T-helper 1 cell treated with Interleukin-12 subunit alpha and Interleukin-12 subunit beta and Interleukin-4 antibody, amounts not matched to agents 30 μg/mL and 1 μg/mL, for 36 hours (primary cell): Measurements from ENCODE around the gene TNFRSF19.

ENCODE experiments used
- H3K27ac Mint-ChIP-seq: one replicate; pipeline ENCODE4 v1.8.0; 2021; ENCODE audit warnings: mild to moderate bottlenecking, mixed read lengths
- H3K27me3 Mint-ChIP-seq: one replicate; pipeline ENCODE4 v1.8.0; 2021; ENCODE audit warnings: low read depth, mixed read lengths
- H3K36me3 Mint-ChIP-seq: one replicate; pipeline ENCODE4 v1.8.0; 2021; ENCODE audit warnings: low read depth, mixed read lengths
- H3K4me1 Mint-ChIP-seq: one replicate; pipeline ENCODE4 v1.8.0; 2021; ENCODE audit warnings: low read depth, mixed read lengths
- H3K4me3 Mint-ChIP-seq: one replicate; pipeline ENCODE4 v1.8.0; 2021; ENCODE audit warnings: mild to moderate bottlenecking, moderate library complexity, mixed read lengths
- H3K9me3 Mint-ChIP-seq: one replicate; pipeline ENCODE4 v1.8.0; 2021; ENCODE audit warnings: mixed read lengths

TNFRSF19 gene

DNA sequence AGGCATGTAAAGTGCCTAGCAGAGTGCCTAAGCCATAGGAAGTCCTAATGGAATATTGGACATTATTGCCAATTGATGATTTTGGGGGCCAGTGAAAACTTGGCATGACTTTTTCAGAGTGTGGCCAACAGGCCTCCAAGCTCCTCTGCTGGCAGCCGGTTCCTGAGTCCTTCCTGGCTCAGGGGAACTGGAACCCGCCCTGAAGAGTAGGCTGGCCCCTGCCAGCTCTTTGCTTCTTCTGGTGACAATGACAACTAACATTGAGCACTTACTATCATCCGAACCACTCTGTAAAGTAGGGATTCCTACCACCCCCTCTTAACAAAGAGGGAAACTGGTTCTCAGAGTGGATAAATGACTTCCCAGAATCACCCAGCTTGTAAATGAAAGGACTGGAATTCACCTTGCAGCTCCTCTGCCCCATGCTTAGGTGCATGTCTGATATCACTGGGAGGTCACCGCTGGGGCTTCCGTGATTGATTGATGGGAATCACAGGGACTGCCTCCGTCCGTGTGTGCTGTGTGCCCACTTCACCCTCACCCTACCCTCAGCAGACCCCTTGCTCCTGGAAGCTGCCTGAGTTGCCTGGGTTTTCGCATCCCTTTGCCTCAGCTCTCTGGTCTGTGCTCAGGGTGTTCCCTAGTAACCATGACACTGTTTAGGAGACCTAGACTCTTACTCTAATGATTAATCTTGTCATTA, 50.6 kb downstream of the TNFRSF19 start:
- H3K36me3 Mint-ChIP-seq, result no peaks in the 10 kb centered on the region
- H3K9me3 Mint-ChIP-seq, result no peaks in the 10 kb centered on the region
- no peak overlapping the region for H3K4me3 Mint-ChIP-seq
- H3K27ac Mint-ChIP-seq, result no peak overlapping the region
- H3K4me1 Mint-ChIP-seq, result no peaks in the 10 kb centered on the region
- peaks cover 16% of the 10 kb centered on the region for H3K27me3 Mint-ChIP-seq

DNA sequence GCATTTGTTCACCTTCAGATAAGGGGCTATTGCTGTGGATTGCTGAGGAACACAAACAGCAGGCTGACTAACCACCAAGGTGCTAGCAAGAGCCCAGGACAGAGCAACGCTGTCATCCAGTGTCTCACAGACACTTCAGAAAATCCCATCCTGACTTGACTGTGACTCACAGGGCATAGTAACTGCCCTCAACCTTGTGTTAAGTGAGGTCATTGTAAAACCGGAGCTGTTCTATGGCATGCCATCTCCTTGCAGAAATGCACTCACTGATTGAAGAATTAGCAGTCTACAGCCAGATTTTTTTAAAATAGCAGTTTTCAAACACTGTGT, 51.1 kb downstream of the TNFRSF19 start:
- Mint-ChIP-seq H3K36me3 (no peaks in the 10 kb centered on the region), H3K27me3 (peaks cover 16% of the 10 kb centered on the region), H3K4me1 (no peaks in the 10 kb centered on the region), H3K9me3 (no peaks in the 10 kb centered on the region), H3K27ac (no peak overlapping the region), H3K4me3 (no peak overlapping the region)

DNA sequence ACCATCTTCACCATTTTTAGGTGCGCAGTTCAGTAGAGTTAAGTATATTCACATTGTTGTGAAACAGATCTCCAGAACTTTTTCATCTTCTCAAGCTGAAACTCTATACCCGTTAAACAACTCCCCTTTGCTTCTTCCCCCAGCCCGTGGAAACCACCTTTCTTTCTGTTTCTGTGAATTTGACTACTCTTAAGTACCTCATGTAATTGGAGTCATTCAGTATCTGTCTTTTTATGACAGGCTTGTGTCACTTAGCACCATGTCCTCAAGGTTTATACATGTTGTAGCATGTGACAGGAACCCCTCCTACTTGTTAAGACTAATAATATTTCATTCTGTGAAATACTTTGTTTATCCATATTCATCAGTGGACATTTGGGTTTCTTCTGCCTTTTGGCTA, 52.8 kb downstream of the TNFRSF19 start:
- Mint-ChIP-seq H3K27ac (no peak overlapping the region), H3K4me3 (no peak overlapping the region), H3K27me3 (peaks cover 12% of the 10 kb centered on the region), H3K36me3 (no peaks in the 10 kb centered on the region), H3K4me1 (no peaks in the 10 kb centered on the region), H3K9me3 (no peaks in the 10 kb centered on the region)

DNA sequence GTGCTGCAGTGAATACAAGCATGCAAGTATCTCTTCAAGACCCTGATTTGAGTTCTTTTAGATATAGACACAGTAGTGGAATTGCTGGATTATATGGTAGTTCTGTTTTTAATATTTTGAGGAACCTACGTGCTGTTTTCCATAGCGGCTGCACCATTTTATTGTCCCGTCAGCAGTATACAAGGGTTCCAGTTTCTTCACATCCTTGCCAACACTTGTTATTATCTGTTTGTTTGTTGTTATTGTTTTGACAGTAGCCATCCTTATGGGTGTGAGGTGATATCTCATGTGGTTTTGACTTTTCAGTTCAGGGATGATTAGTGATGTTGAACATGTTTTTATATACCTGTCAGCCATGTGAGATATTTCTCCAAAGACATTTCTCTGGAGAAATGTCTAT, 53.2 kb downstream of the TNFRSF19 start:
- Mint-ChIP-seq H3K4me3 (no peak overlapping the region), H3K27ac (no peak overlapping the region)

DNA sequence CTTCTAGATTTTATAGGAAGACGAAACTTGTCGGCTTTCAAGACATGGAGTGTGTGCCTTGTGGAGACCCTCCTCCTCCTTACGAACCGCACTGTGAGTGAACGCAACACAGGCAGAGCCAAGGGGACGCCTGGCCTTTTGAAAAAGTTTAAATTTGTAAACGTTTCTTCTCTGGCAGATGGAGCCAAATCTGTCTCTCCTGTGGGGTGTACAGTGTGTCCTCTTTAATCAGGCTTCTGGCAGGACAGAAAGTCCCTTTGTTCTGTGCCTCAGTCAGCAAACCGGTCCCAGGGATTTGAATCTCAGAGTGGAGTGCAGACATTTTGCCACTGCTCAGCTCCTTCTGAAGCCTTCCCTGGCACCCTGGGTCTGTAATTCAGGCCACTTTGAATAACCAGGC, 56.5 kb downstream of the TNFRSF19 start:
- H3K27ac Mint-ChIP-seq, result no peak overlapping the region
- H3K4me3 Mint-ChIP-seq, result no peak overlapping the region
- H3K36me3 Mint-ChIP-seq, result no peaks in the 10 kb centered on the region
- H3K9me3 Mint-ChIP-seq, result no peaks in the 10 kb centered on the region
- no peaks in the 10 kb centered on the region for H3K4me1 Mint-ChIP-seq
- peaks cover 12% of the 10 kb centered on the region for H3K27me3 Mint-ChIP-seq

More for the DNA sequence above, 53.2 kb downstream of the TNFRSF19 start:
- H3K9me3 Mint-ChIP-seq, result no peaks in the 10 kb centered on the region
- no peaks in the 10 kb centered on the region for H3K4me1 Mint-ChIP-seq
- no peaks in the 10 kb centered on the region for H3K36me3 Mint-ChIP-seq
- H3K27me3 Mint-ChIP-seq, result peaks cover 8% of the 10 kb centered on the region

DNA sequence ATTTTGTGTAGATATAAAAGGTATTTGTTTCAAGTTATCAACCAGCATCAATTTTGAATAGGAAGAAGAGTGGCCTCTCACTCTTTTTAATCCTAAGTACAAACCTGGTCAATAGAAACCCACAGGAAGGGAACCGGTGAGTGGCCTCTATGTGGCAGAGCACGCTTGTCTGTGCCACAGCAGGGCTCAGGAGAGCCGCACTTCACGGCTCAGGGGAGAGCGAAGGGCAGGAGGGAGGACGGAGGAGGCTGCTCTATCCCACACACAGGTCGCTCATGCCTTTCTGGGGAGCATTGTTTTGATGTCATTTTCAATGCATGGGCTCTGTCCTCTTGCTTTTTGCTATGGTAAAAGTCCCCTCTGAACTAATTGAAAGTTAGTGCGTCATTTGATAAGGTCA, 57.2 kb downstream of the TNFRSF19 start:
- no peak overlapping the region for H3K4me3 Mint-ChIP-seq
- H3K4me1 Mint-ChIP-seq, result no peaks in the 10 kb centered on the region
- H3K36me3 Mint-ChIP-seq, result no peaks in the 10 kb centered on the region
- H3K9me3 Mint-ChIP-seq, result no peaks in the 10 kb centered on the region
- no peak overlapping the region for H3K27ac Mint-ChIP-seq
- H3K27me3 Mint-ChIP-seq, result peaks cover 12% of the 10 kb centered on the region

DNA sequence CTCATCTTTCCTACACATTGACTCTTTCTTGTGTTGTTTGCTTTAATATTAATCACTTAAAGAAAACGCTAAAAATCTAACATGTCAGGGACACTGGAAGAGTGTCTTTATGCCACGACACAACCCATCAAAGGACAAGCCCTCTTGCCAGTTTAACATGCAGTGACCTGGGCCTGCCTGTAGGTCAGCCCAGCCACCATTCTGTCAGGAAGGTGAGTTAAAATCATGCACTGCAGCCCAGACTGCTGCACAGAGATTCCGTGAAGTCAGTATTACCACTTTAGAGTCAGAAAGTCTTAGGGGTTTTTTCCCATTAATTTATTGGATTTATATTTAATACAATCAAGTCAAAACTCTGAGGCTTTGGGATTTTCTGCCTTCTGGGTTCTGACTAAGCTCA, 58.0 kb downstream of the TNFRSF19 start:
- no peaks in the 10 kb centered on the region for H3K4me1 Mint-ChIP-seq
- no peaks in the 10 kb centered on the region for H3K9me3 Mint-ChIP-seq
- H3K36me3 Mint-ChIP-seq, result no peaks in the 10 kb centered on the region
- no peak overlapping the region for H3K4me3 Mint-ChIP-seq
- H3K27ac Mint-ChIP-seq, result no peak overlapping the region
- peaks cover 8% of the 10 kb centered on the region for H3K27me3 Mint-ChIP-seq

DNA sequence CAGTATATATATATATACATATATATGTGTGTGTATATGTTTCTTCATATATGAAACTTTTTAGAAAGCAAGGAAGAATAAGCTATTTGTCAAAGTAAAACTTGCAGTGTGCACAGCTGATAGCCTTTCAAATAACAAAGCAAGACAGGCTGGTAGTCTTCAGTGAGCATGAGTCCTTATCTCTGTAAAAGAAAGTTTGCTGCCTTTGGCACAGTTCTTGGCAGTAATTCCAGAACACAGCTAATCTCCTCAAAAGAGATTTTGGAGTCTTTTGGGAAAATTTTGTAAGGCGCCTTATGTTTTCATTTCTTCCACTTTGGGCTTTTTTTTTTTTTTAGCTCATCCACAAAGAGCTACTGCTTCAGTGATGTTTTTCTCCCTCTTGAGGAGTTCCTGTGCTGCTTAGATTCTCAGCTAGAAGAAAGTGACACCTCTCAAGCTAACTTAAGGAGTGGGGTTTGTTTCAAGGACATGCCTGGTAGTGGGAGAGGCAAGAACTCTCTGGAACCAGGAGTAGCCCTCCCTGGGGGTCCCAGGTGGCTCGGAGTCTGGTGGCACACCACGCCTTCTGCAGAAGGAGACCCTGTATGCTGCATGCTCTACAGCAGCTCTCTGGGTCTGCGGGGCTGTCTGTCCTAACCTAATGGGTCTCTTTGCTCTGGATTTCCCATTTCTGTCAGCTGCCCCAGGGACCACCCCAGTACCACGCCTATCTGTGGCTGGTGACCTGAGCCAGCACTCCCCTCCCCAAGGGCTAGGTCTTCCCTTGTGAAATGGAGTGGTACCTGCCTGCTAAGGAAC, 58.8 kb downstream of the TNFRSF19 start:
- no peak overlapping the region for H3K4me3 Mint-ChIP-seq
- H3K4me1 Mint-ChIP-seq, result no peaks in the 10 kb centered on the region
- peaks cover 6% of the 10 kb centered on the region for H3K27me3 Mint-ChIP-seq
- H3K27ac Mint-ChIP-seq, result no peak overlapping the region
- H3K9me3 Mint-ChIP-seq, result no peaks in the 10 kb centered on the region
- H3K36me3 Mint-ChIP-seq, result no peaks in the 10 kb centered on the region

DNA sequence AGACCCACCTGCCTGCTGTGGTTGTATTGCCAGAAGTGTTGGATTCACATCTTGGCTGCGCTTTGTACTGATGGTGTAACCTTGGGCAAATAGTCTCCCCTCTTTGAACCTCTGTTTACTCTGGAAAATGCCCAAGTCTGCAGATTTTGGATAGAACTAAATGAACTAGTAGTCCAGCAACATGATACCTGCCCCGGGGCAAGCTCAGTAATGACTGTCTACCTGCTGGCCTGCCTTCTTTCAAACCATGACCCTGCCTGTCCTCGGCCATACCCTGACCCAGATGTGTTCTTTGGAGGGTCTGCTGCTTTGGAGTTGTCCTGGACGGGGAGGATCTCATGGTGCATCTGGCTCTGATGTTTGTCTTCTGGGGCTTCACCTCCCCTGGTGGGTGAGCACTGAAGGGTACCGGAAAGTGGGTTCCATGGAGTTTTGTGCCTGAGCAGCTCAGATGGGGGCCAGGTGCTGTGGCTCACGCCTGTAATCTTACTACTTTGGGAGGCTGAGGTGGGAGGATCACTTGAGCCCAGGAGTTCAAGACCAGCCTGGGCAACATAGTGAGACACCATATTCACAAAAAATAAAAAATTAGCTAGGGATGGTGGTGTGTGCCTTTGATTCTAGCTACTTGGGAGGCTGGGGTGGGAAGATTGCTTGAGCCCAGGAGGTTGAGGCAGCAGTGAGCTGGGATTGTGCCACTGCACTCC, 59.5 kb downstream of the TNFRSF19 start:
- Mint-ChIP-seq H3K27ac (no peak overlapping the region), H3K36me3 (no peaks in the 10 kb centered on the region), H3K4me3 (no peak overlapping the region), H3K27me3 (peaks cover 3% of the 10 kb centered on the region), H3K4me1 (no peaks in the 10 kb centered on the region), H3K9me3 (no peaks in the 10 kb centered on the region)

DNA sequence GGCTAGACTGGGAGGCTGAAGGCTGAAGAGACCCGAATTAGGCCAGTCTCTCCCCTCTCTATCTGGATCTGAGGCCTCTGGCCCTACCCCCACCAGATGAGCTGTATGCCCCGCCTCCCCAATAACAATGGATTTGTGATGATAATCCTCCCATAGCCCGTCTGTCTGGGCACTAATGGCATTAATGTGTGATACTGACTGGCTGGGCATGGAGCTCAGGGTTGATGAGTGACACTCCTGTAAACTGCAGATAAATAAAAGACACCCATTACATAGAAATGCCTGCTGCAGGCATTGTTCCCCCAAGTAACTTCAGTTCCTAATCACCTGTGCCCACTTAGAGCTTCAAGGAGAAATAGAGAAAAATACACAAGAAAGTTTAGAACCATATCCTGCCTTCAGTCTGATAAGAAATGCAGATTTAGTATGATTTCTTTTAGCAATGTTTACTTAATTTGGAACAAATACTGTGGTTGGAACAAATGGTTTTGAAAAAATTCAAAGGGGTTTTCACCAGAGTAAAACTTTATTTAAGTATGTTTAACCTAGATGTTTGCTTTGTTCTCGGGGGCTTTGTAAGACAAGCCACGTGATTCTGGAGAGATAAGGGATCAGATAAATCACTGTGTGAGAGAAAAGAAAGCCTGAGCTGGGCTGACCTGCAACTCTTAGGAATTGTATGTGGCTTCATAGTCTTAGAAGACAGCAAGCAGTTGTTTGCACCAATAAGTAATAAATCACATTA, 60.3 kb downstream of the TNFRSF19 start:
- Mint-ChIP-seq H3K4me1 (no peaks in the 10 kb centered on the region), H3K9me3 (no peaks in the 10 kb centered on the region), H3K36me3 (no peaks in the 10 kb centered on the region), H3K27ac (no peak overlapping the region), H3K27me3 (peaks cover 3% of the 10 kb centered on the region), H3K4me3 (no peak overlapping the region)

DNA sequence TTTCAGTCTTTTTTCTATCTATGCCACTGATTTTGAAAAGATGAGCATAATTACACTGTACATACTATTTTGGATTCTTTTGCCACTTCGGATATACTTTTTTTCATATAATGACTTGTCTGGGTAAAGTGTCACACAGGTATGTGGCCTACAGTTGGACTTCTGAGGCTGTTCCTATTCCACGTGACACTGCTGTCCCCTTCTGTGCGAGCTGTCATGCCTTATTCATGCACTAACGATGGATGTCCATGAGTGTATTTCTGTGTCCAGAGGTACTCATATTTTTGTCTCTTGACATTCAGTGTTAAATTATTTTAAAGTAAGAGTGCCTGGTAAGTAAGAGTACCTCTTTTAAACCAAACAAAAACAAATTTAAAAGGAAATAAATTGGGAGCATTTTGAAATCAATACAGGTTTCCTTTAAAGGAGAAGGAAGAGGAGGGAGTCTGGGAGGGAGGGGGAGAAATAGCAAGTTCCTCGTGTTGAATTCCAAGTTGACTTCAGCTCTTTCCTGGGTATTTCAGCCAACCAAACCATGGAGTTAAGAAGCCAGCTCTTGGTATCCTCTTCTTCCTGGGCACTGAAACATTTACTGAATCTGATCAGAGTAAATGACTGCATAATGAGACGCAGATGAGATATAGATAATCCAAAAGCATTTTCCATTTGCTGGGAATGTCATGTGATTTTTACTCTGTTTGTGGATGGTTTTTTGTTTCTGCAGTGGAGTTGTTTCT, 61.3 kb downstream of the TNFRSF19 start:
- Mint-ChIP-seq H3K4me3 (no peak overlapping the region), H3K4me1 (no peaks in the 10 kb centered on the region), H3K9me3 (no peaks in the 10 kb centered on the region), H3K27me3 (peaks cover 3% of the 10 kb centered on the region), H3K36me3 (no peaks in the 10 kb centered on the region), H3K27ac (no peak overlapping the region)

DNA sequence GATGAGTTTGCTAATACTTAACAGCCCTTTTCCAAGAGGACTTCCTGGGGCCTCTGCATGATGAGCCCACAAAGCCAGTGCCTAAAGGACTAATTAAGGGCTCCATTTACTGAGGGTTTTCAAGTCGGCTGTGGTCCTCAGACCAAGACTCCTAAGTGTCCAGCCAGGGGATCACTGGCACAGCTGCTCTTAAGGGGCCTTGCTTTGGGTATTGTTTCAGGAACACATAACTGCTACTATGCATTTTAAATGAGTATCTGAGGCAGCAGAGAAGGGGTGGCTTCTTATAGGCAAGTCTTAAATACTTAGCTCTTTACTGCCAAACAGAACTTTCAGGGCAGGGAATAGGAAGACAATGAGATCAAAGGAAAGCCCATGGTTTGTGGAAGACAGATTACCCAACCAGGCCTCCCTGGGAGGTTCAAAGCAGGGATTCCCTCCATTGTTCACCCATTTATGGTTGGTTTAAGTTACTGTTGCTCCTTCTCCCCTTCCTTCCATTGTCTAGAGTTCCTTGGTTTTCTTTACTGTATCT, 61.9 kb downstream of the TNFRSF19 start:
- H3K27ac Mint-ChIP-seq, result no peak overlapping the region
- H3K36me3 Mint-ChIP-seq, result no peaks in the 10 kb centered on the region
- no peak overlapping the region for H3K4me3 Mint-ChIP-seq
- H3K4me1 Mint-ChIP-seq, result no peaks in the 10 kb centered on the region
- no peaks in the 10 kb centered on the region for H3K9me3 Mint-ChIP-seq
- H3K27me3 Mint-ChIP-seq, result peaks cover 3% of the 10 kb centered on the region

DNA sequence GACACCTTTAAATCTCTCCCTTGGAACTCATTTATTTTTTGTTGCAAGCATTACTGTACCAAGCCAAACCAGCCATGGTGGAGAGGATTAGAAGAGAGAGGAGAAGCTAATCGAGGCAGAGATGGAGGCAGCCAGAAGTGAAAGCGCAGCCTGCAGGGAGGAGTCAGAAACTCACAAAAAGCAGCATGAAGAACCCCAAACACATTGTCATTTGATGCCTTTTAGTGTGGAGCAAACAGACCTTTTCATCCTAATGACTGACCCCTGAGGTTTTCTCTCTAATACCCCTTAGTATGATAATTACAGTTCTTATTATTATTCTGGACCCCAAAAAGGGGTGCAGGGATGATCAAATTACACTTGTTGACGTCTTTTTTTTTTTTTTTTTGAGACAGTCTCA, 62.5 kb downstream of the TNFRSF19 start:
- H3K4me3 Mint-ChIP-seq, result no peak overlapping the region
- no peaks in the 10 kb centered on the region for H3K36me3 Mint-ChIP-seq
- H3K27ac Mint-ChIP-seq, result no peak overlapping the region

DNA sequence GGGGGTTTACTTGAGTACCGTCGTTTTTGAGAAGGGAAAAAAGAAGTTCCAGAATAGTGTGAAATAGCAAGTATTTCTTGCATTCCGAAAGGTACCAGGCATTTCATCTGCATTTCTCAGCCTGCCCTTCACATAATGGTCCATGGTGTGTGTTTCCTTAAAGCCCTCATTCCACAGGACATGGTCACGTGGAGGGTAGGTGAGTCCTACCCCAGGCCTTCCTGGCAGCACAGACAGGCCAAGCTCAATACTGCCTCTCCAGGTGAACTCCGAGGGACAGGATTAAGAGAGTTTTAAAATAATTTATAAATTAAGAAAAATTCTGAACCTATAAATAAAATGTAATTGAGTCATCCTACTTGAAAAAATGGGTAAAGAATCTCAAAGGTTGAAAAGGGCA, 64.7 kb downstream of the TNFRSF19 start:
- H3K27ac Mint-ChIP-seq, result no peak overlapping the region
- no peaks in the 10 kb centered on the region for H3K9me3 Mint-ChIP-seq
- no peaks in the 10 kb centered on the region for H3K4me1 Mint-ChIP-seq
- no peak overlapping the region for H3K4me3 Mint-ChIP-seq
- H3K27me3 Mint-ChIP-seq, result no peaks in the 10 kb centered on the region
- H3K36me3 Mint-ChIP-seq, result no peaks in the 10 kb centered on the region

More for the DNA sequence above, 62.5 kb downstream of the TNFRSF19 start:
- Mint-ChIP-seq H3K4me1 (no peaks in the 10 kb centered on the region), H3K9me3 (no peaks in the 10 kb centered on the region), H3K27me3 (peaks cover 3% of the 10 kb centered on the region)
